ENCODE data around the gene NAPA. TPM values are rescaled to one million over a fixed set of nuclear protein-coding genes. Genes with fewer than 3 reads are reported as not detected.

Gene NAPA
- total RNA-seq, 1 experiment from 2014 or later, result 80.4 TPM

GRCh38 chr19:47494211-47494547 lies 20.7 kb downstream of the NAPA start:
- Histone ChIP-seq H3F3A (ENCODE audit: insufficient read depth, low read depth) (peaks cover 5% of the 10 kb centered on the region; the same call in 1 of the 2 replicates), H3K4me1 (replicated peaks; ENCODE audit: insufficient read depth) (no peaks in the 10 kb centered on the region), H3K4me2 (no peak overlapping the region), H3K4me3 (no peak overlapping the region), H4K20me1 (ENCODE audit: insufficient read depth) (peaks cover 3% of the 10 kb centered on the region; the same call in 1 of the 2 replicates), H3K36me3 (ENCODE audit: low read depth) (no peaks in the 10 kb centered on the region), H2AFZ (no peak overlapping the region), H3K9me2 (ENCODE audit: insufficient read depth) (no peaks in the 10 kb centered on the region), H3K27ac (no peak overlapping the region), H3K79me2 (ENCODE audit: low read depth) (no peaks in the 10 kb centered on the region), H3K9me3 (ENCODE audit: insufficient read depth, low read depth) (no peaks in the 10 kb centered on the region), H3K27me3 (ENCODE audit: insufficient read depth, low read depth) (no peaks in the 10 kb centered on the region)
- no peak for DNase-seq
- CTCF ChIA-PET, result no interaction called here
- BruUV-seq (replicated peaks), result no TSS peak
- intact Hi-C loops (cut with micrococcal nuclease; ENCODE audit: unreplicated experiment), result no loop called here
- no peak for TF ChIP-seq EZH2 (IDR thresholded peaks at IDR 0.05; ENCODE audit: low read depth)
- TF ChIP-seq, protein P1, sequence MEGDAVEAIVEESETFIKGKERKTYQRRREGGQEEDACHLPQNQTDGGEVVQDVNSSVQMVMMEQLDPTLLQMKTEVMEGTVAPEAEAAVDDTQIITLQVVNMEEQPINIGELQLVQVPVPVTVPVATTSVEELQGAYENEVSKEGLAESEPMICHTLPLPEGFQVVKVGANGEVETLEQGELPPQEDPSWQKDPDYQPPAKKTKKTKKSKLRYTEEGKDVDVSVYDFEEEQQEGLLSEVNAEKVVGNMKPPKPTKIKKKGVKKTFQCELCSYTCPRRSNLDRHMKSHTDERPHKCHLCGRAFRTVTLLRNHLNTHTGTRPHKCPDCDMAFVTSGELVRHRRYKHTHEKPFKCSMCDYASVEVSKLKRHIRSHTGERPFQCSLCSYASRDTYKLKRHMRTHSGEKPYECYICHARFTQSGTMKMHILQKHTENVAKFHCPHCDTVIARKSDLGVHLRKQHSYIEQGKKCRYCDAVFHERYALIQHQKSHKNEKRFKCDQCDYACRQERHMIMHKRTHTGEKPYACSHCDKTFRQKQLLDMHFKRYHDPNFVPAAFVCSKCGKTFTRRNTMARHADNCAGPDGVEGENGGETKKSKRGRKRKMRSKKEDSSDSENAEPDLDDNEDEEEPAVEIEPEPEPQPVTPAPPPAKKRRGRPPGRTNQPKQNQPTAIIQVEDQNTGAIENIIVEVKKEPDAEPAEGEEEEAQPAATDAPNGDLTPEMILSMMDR (conservative IDR thresholded peaks at IDR 0.05), result no peak
- POLR2A ChIA-PET (ENCODE audit: unreplicated experiment), result no interaction called here

DNA sequence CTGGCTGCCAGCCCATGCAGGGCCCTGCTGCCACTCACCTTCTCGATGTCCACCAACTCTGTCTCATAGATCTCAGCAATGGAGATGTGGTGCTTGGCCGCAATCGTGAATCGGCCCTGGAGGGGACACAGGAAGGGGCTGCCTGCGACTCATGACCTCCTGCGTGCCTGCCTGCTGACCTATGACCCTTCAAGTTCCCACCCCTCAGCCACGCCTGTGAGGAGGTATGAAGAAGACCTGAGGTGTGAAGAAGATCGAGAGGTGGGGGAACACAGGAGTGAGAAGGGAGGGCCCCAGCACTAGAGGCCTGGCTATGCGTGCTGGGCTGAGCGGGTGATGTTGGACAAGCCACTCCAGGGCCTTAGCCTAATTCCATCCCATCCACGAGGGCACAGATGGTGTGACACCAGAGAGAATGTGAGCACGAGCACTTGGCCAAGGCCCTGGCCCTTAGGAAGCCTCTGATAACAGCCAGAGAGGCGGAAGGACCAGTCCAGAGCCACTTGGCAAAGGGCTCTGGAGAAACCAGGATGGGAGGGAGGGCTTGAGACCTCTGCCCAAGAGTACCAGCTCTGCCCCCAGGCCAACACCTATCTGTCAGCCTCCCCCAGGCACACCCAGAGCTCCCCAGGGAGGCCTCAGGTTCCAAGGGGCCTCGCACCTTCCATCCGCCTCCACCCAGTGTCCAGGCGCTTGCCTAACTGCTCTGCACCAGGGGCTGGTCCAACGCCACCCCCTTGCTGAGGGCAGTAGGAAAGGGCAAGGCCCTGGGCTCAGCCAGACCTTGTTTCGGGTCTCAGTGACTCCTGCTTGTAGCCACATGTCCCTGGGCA lies 21.3 kb downstream of the NAPA start:
- Histone ChIP-seq H2AFZ (no peak overlapping the region), H4K20me1 (ENCODE audit: insufficient read depth) (peaks cover 3% of the 10 kb centered on the region; the same call in 1 of the 2 replicates), H3K4me3 (no peak overlapping the region), H3K79me2 (ENCODE audit: low read depth) (no peaks in the 10 kb centered on the region), H3K27ac (no peak overlapping the region), H3K4me2 (no peak overlapping the region), H3K9me2 (ENCODE audit: insufficient read depth) (no peaks in the 10 kb centered on the region), H3K9me3 (ENCODE audit: insufficient read depth, low read depth) (no peaks in the 10 kb centered on the region), H3K4me1 (replicated peaks; ENCODE audit: insufficient read depth) (no peaks in the 10 kb centered on the region), H3K27me3 (ENCODE audit: insufficient read depth, low read depth) (no peaks in the 10 kb centered on the region), H3F3A (ENCODE audit: insufficient read depth, low read depth) (peaks cover 5% of the 10 kb centered on the region; the same call in 1 of the 2 replicates), H3K36me3 (ENCODE audit: low read depth) (no peaks in the 10 kb centered on the region)
- TF ChIP-seq, protein P1 (conservative IDR thresholded peaks at IDR 0.05), result no peak
- no peak for TF ChIP-seq EZH2 (IDR thresholded peaks at IDR 0.05; ENCODE audit: low read depth)
- BruUV-seq (replicated peaks), result no TSS peak
- ChIA-PET POLR2A (ENCODE audit: unreplicated experiment) (no interaction called here), CTCF (no interaction called here)
- intact Hi-C loops (cut with micrococcal nuclease; ENCODE audit: unreplicated experiment), result no loop called here
- no peak for DNase-seq

DNA sequence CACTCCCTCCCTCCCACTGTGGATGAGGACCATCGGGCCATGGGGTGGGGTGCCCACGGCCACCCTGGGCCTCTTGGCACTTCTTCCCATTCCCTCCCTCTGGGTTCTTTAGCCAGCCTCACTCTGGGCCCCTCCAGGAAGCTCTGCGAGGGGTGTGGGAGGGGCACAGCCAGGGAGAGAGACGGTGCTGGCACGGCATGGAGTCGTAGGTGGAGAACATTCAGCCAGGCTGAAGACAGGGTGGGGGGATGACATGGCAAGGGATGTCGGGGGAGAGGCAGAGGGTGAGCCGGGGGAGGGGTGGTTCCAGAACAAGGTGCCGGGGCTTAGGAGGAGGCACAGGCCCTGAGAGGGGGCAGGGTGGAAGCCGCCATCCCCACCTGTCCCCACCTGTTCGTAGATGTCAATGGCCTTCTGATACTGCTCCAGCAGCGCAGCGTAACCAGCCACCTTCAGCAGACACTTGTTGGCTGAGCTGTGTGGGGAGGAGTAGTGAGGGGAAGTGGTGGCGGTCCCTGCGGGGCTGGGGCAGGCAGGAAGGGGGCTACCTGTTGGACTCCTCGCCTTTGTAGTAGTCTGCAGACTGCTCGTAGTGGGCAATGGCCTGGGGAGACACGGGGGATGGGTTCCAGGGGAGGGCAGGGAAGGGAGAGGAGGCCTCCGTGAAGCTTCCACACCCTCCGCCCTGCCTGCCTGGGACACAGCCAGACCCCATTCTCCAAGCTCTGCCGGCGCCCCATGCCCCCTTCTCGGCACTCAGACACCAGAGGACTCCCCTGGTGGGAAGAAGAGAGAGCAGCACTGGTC lies 22.1 kb downstream of the NAPA start:
- no peak overlapping the region for H2AFZ ChIP-seq
- no peaks in the 10 kb centered on the region for H4K20me1 ChIP-seq (ENCODE audit: insufficient read depth)
- no peaks in the 10 kb centered on the region for H3K27me3 ChIP-seq (ENCODE audit: insufficient read depth, low read depth)
- DNase-seq, result no peak
- TF ChIP-seq, protein P1 (conservative IDR thresholded peaks at IDR 0.05), result no peak
- TF ChIP-seq EZH2 (IDR thresholded peaks at IDR 0.05; ENCODE audit: low read depth), result no peak
- H3K27ac ChIP-seq, result no peak overlapping the region
- POLR2A ChIA-PET (ENCODE audit: unreplicated experiment), result no interaction called here
- BruUV-seq (replicated peaks), result no TSS peak
- H3F3A ChIP-seq (ENCODE audit: insufficient read depth, low read depth), result peaks cover 5% of the 10 kb centered on the region; the same call in 1 of the 2 replicates
- H3K9me2 ChIP-seq (ENCODE audit: insufficient read depth), result no peaks in the 10 kb centered on the region
- no peaks in the 10 kb centered on the region for H3K9me3 ChIP-seq (ENCODE audit: insufficient read depth, low read depth)
- H3K36me3 ChIP-seq (ENCODE audit: low read depth), result no peaks in the 10 kb centered on the region
- no peak overlapping the region for H3K4me3 ChIP-seq
- CTCF ChIA-PET, result no interaction called here
- H3K4me2 ChIP-seq, result no peak overlapping the region
- intact Hi-C loops (cut with micrococcal nuclease; ENCODE audit: unreplicated experiment), result no loop called here
- no peaks in the 10 kb centered on the region for H3K79me2 ChIP-seq (ENCODE audit: low read depth)
- H3K4me1 ChIP-seq (replicated peaks; ENCODE audit: insufficient read depth), result no peaks in the 10 kb centered on the region

Data from PC-9 (cell line).